ENCODE measurements around the gene MALT1. TPM values are rescaled to one million over a fixed set of nuclear protein-coding genes. Genes with fewer than 3 reads are reported as not detected.

The MALT1 gene
- total and polyA plus RNA-seq, 2 donors (not counting 1 experiment from before 2014, with no cell fraction given): 42.4 to 81.2 TPM

DNA sequence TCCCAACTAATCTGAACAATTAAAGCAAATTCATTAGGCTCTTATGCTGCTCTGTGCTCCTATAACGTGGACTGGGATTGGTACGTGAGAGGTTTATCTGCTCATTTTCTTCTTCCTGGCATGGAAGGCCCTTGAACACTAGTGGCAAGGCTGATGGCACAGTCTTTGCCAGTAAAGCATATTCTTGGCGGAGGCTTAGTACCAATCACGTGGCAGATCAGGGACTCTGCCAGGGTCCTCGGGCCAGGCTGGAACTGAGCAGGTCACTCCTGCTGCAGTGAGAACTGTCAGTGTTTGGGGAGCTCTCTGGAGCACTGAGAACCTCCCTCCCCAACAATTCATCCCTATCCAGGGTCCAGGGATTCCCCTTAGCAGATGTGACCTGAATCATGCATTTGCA, 38.7 kb upstream of the MALT1 start:
- H2AFZ ChIP-seq (ENCODE audit: insufficient read depth, low read depth, low read length, poor library complexity, severe bottlenecking): no peak overlapping the region
- WGBS (ENCODE audit: insufficient coverage): 100% methylated on average over 3 of the region's 5 CpGs
- peaks cover 16% of the 10 kb centered on the region for H3K4me1 Mint-ChIP-seq
- no peak overlapping the region for H3K9ac ChIP-seq (ENCODE audit: low read length)
- H4K20me1 ChIP-seq (ENCODE audit: control insufficient read depth, insufficient read depth, low read length, poor library complexity, severe bottlenecking): no peaks in the 10 kb centered on the region
- H3K4me3 ChIP-seq (ENCODE audit: control extremely low read depth in 1 of 5, extremely low read depth in 1 of 5, insufficient read depth in 1 of 5, low read depth in 2 of 5, low read length in 4 of 5): no peak overlapping the region
- no peaks in the 10 kb centered on the region for H3K36me3 ChIP-seq (replicated peaks in 1 of 2; ENCODE audit: control extremely low read depth in 1 of 2, control insufficient read depth in 1 of 2, extremely low read depth in 1 of 2, insufficient read depth in 2 of 2, low read length in 1 of 2)
- peaks cover 5% of the 10 kb centered on the region in 2 donors for H3K4me1 ChIP-seq (ENCODE audit: control insufficient read depth in 2 of 2, insufficient read depth in 2 of 2, low read length in 2 of 2)
- intact Hi-C loops (cut with micrococcal nuclease): loop anchor here (10.0 kb wide), 1 partner anchor 48 kb away; no protein-coding TSS in a partner anchor
- ATAC-seq (ENCODE audit: low read depth) (no peak), DNase-seq (no peak)
- no peaks in the 10 kb centered on the region for H3K27me3 ChIP-seq (replicated peaks in 1 of 4; ENCODE audit: control extremely low read depth in 1 of 4, control insufficient read depth in 3 of 4, insufficient read depth in 4 of 4, low read length in 3 of 4)
- TF ChIP-seq CTCF (IDR thresholded peaks at IDR 0.05) (no peak), EZH2 (IDR thresholded peaks at IDR 0.05; ENCODE audit: borderline replicate concordance, insufficient read depth, low read depth, low read length, poor library complexity, severe bottlenecking) (no peak)
- no peaks in the 10 kb centered on the region for H3K27me3 Mint-ChIP-seq
- ChIA-PET CTCF (no interaction called here), POLR2A (no interaction called here)
- H3K27ac ChIP-seq (ENCODE audit: low read length in 2 of 2): no peak overlapping the region
- H3K4me3 Mint-ChIP-seq: no peak overlapping the region
- H3K9me3 ChIP-seq (ENCODE audit: control extremely low read depth in 1 of 3, control insufficient read depth in 2 of 3, insufficient read depth in 1 of 3, low read length in 2 of 3): no peaks in the 10 kb centered on the region
- H3K79me2 ChIP-seq (ENCODE audit: control insufficient read depth, insufficient read depth, low read length): no peaks in the 10 kb centered on the region
- H3K27ac Mint-ChIP-seq: no peak overlapping the region
- no peaks in the 10 kb centered on the region for H3K9me3 Mint-ChIP-seq (ENCODE audit: insufficient read depth)
- H3K4me2 ChIP-seq (replicated peaks; ENCODE audit: low read depth, low read length, poor library complexity, severe bottlenecking): no peak overlapping the region

GRCh38 chr18:58633874-58634273, 37.4 kb upstream of the MALT1 start:
- Histone ChIP-seq H3K4me3 (ENCODE audit: control extremely low read depth in 1 of 5, extremely low read depth in 1 of 5, insufficient read depth in 1 of 5, low read depth in 2 of 5, low read length in 4 of 5) (no peak overlapping the region), H3K27ac (ENCODE audit: low read length in 2 of 2) (no peak overlapping the region), H3K4me2 (replicated peaks; ENCODE audit: low read depth, low read length, poor library complexity, severe bottlenecking) (no peak overlapping the region), H3K9ac (ENCODE audit: low read length) (no peak overlapping the region), H2AFZ (ENCODE audit: insufficient read depth, low read depth, low read length, poor library complexity, severe bottlenecking) (no peak overlapping the region), H3K27me3 (replicated peaks in 1 of 4; ENCODE audit: control extremely low read depth in 1 of 4, control insufficient read depth in 3 of 4, insufficient read depth in 4 of 4, low read length in 3 of 4) (no peaks in the 10 kb centered on the region), H3K9me3 (ENCODE audit: control extremely low read depth in 1 of 3, control insufficient read depth in 2 of 3, insufficient read depth in 1 of 3, low read length in 2 of 3) (no peaks in the 10 kb centered on the region), H3K79me2 (ENCODE audit: control insufficient read depth, insufficient read depth, low read length) (no peaks in the 10 kb centered on the region), H3K36me3 (replicated peaks in 1 of 2; ENCODE audit: control extremely low read depth in 1 of 2, control insufficient read depth in 1 of 2, extremely low read depth in 1 of 2, insufficient read depth in 2 of 2, low read length in 1 of 2) (no peaks in the 10 kb centered on the region), H3K4me1 (ENCODE audit: control insufficient read depth in 2 of 2, insufficient read depth in 2 of 2, low read length in 2 of 2) (peaks cover 18% of the 10 kb centered on the region in 2 donors), H4K20me1 (ENCODE audit: control insufficient read depth, insufficient read depth, low read length, poor library complexity, severe bottlenecking) (no peaks in the 10 kb centered on the region)
- Mint-ChIP-seq H3K4me1 (peaks cover 29% of the 10 kb centered on the region), H3K4me3 (no peak overlapping the region), H3K27me3 (no peaks in the 10 kb centered on the region), H3K27ac (no peak overlapping the region), H3K9me3 (ENCODE audit: insufficient read depth) (no peaks in the 10 kb centered on the region)
- TF ChIP-seq EZH2 (IDR thresholded peaks at IDR 0.05; ENCODE audit: borderline replicate concordance, insufficient read depth, low read depth, low read length, poor library complexity, severe bottlenecking): no peak
- no peak for TF ChIP-seq CTCF (IDR thresholded peaks at IDR 0.05)
- intact Hi-C loops (cut with micrococcal nuclease): loop anchor here (10.0 kb wide), 1 partner anchor 49 kb away; no protein-coding TSS in a partner anchor
- CTCF ChIA-PET: no interaction called here
- no peak for DNase-seq
- no peak for ATAC-seq (ENCODE audit: low read depth)
- POLR2A ChIA-PET: no interaction called here

Measured in B cell (primary cell).